ENCODE measurements around the gene AFF3. TPM values are rescaled to one million over a fixed set of nuclear protein-coding genes. Genes with fewer than 3 reads are reported as not detected.

Gene AFF3
- total and polyA plus RNA-seq, 2 of the 8 experiments (the other 6 are each of a cell fraction or from before 2014, with no cell fraction given), result 0.27 to 3.0 TPM

GRCh38 chr2:99880964-99881294 is 261.5 kb downstream of the AFF3 start:
- H4K5ac ChIP-seq (ENCODE audit: insufficient read length, low read depth, low read length), result no peak overlapping the region
- H2BK120ac ChIP-seq (replicated peaks; ENCODE audit: low read depth, low read length), result no peak overlapping the region
- no peak overlapping the region for H2BK15ac ChIP-seq (ENCODE audit: low read length)
- CTCF ChIA-PET (ENCODE audit: partially characterized antibody), result interaction anchor here (1.3 to 1.7 kb wide), 2 partner anchors 13 to 366 kb away, joined by 4 to 5 read pairs; no protein-coding TSS in a partner anchor
- no peaks in the 10 kb centered on the region for H3K36me3 ChIP-seq (ENCODE audit: control insufficient read depth in 2 of 4, insufficient read depth in 4 of 4, low read length in 3 of 4)
- no peaks in the 10 kb centered on the region for H3K79me2 ChIP-seq (ENCODE audit: control insufficient read depth in 1 of 2, insufficient read depth in 2 of 2, low read length in 2 of 2)
- no peak for TF ChIP-seq HDAC6 (IDR thresholded peaks at IDR 0.05; ENCODE audit: low read depth, low read length)
- no peak for TF ChIP-seq CTBP2 (IDR thresholded peaks at IDR 0.05; ENCODE audit: borderline replicate concordance, insufficient read depth, insufficient read length, low read length)
- TF ChIP-seq TCF12 (IDR thresholded peaks at IDR 0.05; ENCODE audit: low read depth, low read length), result no peak
- TF ChIP-seq POLR2AphosphoS5 (IDR thresholded peaks at IDR 0.05; ENCODE audit: low read depth, low read length), result no peak
- TF ChIP-seq MAFK (IDR thresholded peaks at IDR 0.05; ENCODE audit: low read depth, low read length), result no peak
- no peak for TF ChIP-seq CHD1 (IDR thresholded peaks at IDR 0.05; ENCODE audit: low read depth, low read length)
- TF ChIP-seq TBP (IDR thresholded peaks at IDR 0.05; ENCODE audit: low read depth, low read length), result no peak
- no peak for TF ChIP-seq NRF1 (IDR thresholded peaks at IDR 0.05; ENCODE audit: low read depth, low read length)
- no peak for TF ChIP-seq RBBP5 (IDR thresholded peaks at IDR 0.05; ENCODE audit: borderline replicate concordance, low read depth, low read length)
- TF ChIP-seq YY1 (IDR thresholded peaks at IDR 0.05; ENCODE audit: low read depth, low read length), result no peak
- no peak for TF ChIP-seq GABPA (IDR thresholded peaks at IDR 0.05; ENCODE audit: borderline replicate concordance, insufficient read depth, low read length)
- H2BK5ac ChIP-seq (ENCODE audit: low read depth, low read length), result no peak overlapping the region
- no peak overlapping the region for H3K56ac ChIP-seq (replicated peaks; ENCODE audit: insufficient read length, low read depth, low read length)
- H4K8ac ChIP-seq (ENCODE audit: extremely low read depth, insufficient read depth, low read length), result no peak overlapping the region
- no peak for DNase-seq (ENCODE audit: low read depth in 1 of 2, low spot score in 2 of 2)
- H3K27ac ChIP-seq (ENCODE audit: low read depth, low read length), result no peak overlapping the region
- peaks cover 0 to 6% (median 2%) of the 10 kb centered on the region in 4 experiments; a peak in 2 of 7 replicates for H3K4me1 ChIP-seq (replicated peaks in 1 of 4; ENCODE audit: control insufficient read depth in 3 of 4, insufficient read depth in 4 of 4, low read length in 3 of 4)
- no peaks in the 10 kb centered on the region for H3K9me3 ChIP-seq (ENCODE audit: insufficient read depth in 2 of 2, low read depth in 1 of 2, low read length in 1 of 2)
- POLR2A ChIA-PET (ENCODE audit: partially characterized antibody), result no interaction called here
- no peaks in the 10 kb centered on the region for H3K79me1 ChIP-seq (ENCODE audit: low read depth, low read length)
- H2AK5ac ChIP-seq (ENCODE audit: low read depth, low read length), result no peak overlapping the region
- H3K4me3 ChIP-seq (ENCODE audit: extremely low read depth in 1 of 4, insufficient read depth in 2 of 4, low read depth in 3 of 4, low read length in 4 of 4), result no peak overlapping the region
- H3K27me3 ChIP-seq (replicated peaks in 1 of 4; ENCODE audit: control insufficient read depth in 3 of 4, extremely low read depth in 1 of 4, insufficient read depth in 3 of 4, low read length in 3 of 4), result no peaks in the 10 kb centered on the region
- no peaks in the 10 kb centered on the region; the same call in 1 of the 2 replicates for H3K23me2 ChIP-seq (ENCODE audit: low read depth, low read length)
- no peak overlapping the region for H4K91ac ChIP-seq (replicated peaks; ENCODE audit: insufficient read length, low read length)
- no peak overlapping the region for H3K18ac ChIP-seq (ENCODE audit: extremely low read depth, low read length)
- H3K14ac ChIP-seq (ENCODE audit: insufficient read length), result no peak overlapping the region
- H2AFZ ChIP-seq (ENCODE audit: low read length), result no peak overlapping the region
- no peak overlapping the region for H3K23ac ChIP-seq (ENCODE audit: insufficient read length)
- no peaks in the 10 kb centered on the region for H4K20me1 ChIP-seq (replicated peaks in 1 of 2; ENCODE audit: control insufficient read depth in 1 of 2, insufficient read depth in 2 of 2, low read length in 2 of 2)
- no peak overlapping the region for H3K4me2 ChIP-seq (ENCODE audit: insufficient read depth in 1 of 2, low read depth in 2 of 2, low read length in 2 of 2)
- H3K4ac ChIP-seq (replicated peaks; ENCODE audit: insufficient read length, low read depth, low read length), result no peak overlapping the region
- FAIRE-seq, result no peak
- H2BK12ac ChIP-seq (ENCODE audit: low read depth, low read length), result no peak overlapping the region
- H3K9ac ChIP-seq (replicated peaks in 1 of 4; ENCODE audit: extremely low read depth in 1 of 4, low read depth in 3 of 4, low read length in 3 of 4), result no peak overlapping the region
- H2BK20ac ChIP-seq (ENCODE audit: low read length), result no peak overlapping the region
- WGBS, 2 experiments (ENCODE audit: extremely low coverage in 1 of 2, insufficient coverage in 1 of 2, insufficient read length in 1 of 2, insufficient replicate concordance in 2 of 2, low coverage in 1 of 2, low lambda C conversion rate in 2 of 2, missing lambda C conversion rate in 1 of 2), result 91% methylated on average over 3 of the region's 3 CpGs; no CpG with 5 or more reads in 1 of the 2 experiments
